K562 (cell line): ENCODE measurements around the gene DCLK1. TPM values are rescaled to one million over a fixed set of nuclear protein-coding genes. Genes with fewer than 3 reads are reported as not detected.

Source experiments
- ADNP ChIP-seq: fragments of 200-800 bp; sonication (Bioruptor generic); IDR thresholded peaks from 2 replicates; pipeline ENCODE4 v1.6.1; 2016; ENCODE audit warnings: missing genetic modification characterization, missing compliant biosample characterization
- ATF3 ChIP-seq, 2 experiments: fragments of 450-650 bp in 1 of 2; sonication (generic) in 1 of 2; formaldehyde crosslinking in 1 of 2; IDR thresholded peaks in 1 of 2; conservative IDR thresholded peaks in 1 of 2; 2 replicates each; pipeline versions ENCODE4 v1.6.1 to v1.8.1; 2016 to 2023; ENCODE audit warnings: mild to moderate bottlenecking in 2 of 2, moderate library complexity in 2 of 2, inconsistent platforms in 1 of 2, missing genetic modification reagents in 1 of 2
- CTCFL ChIP-seq: IDR thresholded peaks from 2 replicates; pipeline ENCODE4 v1.6.1; 2011; ENCODE audit warnings: borderline replicate concordance, low read depth, mild to moderate bottlenecking, moderate library complexity, low read length; ENCODE audit not compliant: insufficient read depth, poor library complexity, severe bottlenecking
- E2F5 ChIP-seq: sonication (generic); formaldehyde crosslinking; IDR thresholded peaks from 2 replicates; pipeline ENCODE4 v1.8.0; 2022; ENCODE audit warnings: mild to moderate bottlenecking, missing genetic modification reagents
- E2F6 ChIP-seq, 2 experiments: IDR thresholded peaks; 2 replicates each; pipeline ENCODE4 v1.6.1; 2011; ENCODE audit warnings: borderline replicate concordance in 1 of 2, control low read depth in 1 of 2, low read depth in 1 of 2, low read length in 1 of 2, mild to moderate bottlenecking in 1 of 2, mixed read lengths in 1 of 2, moderate library complexity in 1 of 2; ENCODE audit not compliant: insufficient read depth in 1 of 2, insufficient read length in 1 of 2, poor library complexity in 1 of 2, severe bottlenecking in 1 of 2; ENCODE audit errors: extremely low read depth in 1 of 2
- E4F1 ChIP-seq: fragments of 250-450 bp; sonication (Bioruptor Pico); IDR thresholded peaks from 2 replicates; pipeline ENCODE4 v1.5.0; 2021; ENCODE audit warnings: mild to moderate bottlenecking, borderline replicate concordance
- ELF1 ChIP-seq: fragments of 200-800 bp; sonication (Bioruptor generic); IDR thresholded peaks from 2 replicates; pipeline ENCODE4 v1.6.1; 2016; ENCODE audit warnings: missing genetic modification characterization, missing compliant biosample characterization
- ELF2 ChIP-seq: fragments of 250-450 bp; sonication (Bioruptor Pico); IDR thresholded peaks from 2 replicates; pipeline ENCODE4 v1.5.0; 2021; ENCODE audit warnings: mild to moderate bottlenecking
- PURB ChIP-seq: sonication (generic); formaldehyde crosslinking; IDR thresholded peaks from 2 replicates; pipeline ENCODE4 v1.9.0; 2021; ENCODE audit warnings: low read depth, mild to moderate bottlenecking, missing genetic modification reagents
- ZBTB5 ChIP-seq: fragments of 450-650 bp; IDR thresholded peaks from 2 replicates; pipeline ENCODE4 v1.6.1; 2017; ENCODE audit warnings: antibody characterized with exemption
- ZNF3 ChIP-seq: fragments of 250-450 bp; sonication (Bioruptor Pico); IDR thresholded peaks from 2 replicates; pipeline ENCODE4 v1.5.0; 2021; ENCODE audit warnings: mild to moderate bottlenecking, moderate library complexity
- ZNF324 ChIP-seq: fragments of 250-450 bp; sonication (Bioruptor Pico); IDR thresholded peaks from 2 replicates; pipeline ENCODE4 v1.4.0; 2020; ENCODE audit warnings: mild to moderate bottlenecking
- polyA plus RNA-seq, 8 experiments: library from polyadenylated mRNA; depleted of rRNA in 4 of 8; stranded (reverse) in 5 of 8; unstranded in 3 of 8; fragments of >200 nt; fragmentation: Nextera tagmentation in 2 of 8; fragmentation: Illumina TruSeq in 1 of 8; extraction: Ambion mirVana in 2 of 8; extraction: Trizol in 1 of 8; gene quantifications; 2 replicates each; pipeline versions ENCODE4 v1.2.1 to v1.2.3, GENCODE V29; 2011 to 2014; ENCODE audit warnings: inconsistent platforms in 1 of 8, missing spikeins in 1 of 8
- total RNA-seq, 7 experiments: library from RNA; depleted of rRNA in 6 of 7; stranded (reverse); fragments of >200 nt in 6 of 7; fragmentation: Illumina TruSeq in 2 of 7; extraction: Trizol in 2 of 7; gene quantifications; 2 replicates each; pipeline versions ENCODE4 v1.2.1 to v1.2.3, GENCODE V29; 2011 to 2021; ENCODE audit warnings: low replicate concordance in 1 of 7

The DCLK1 gene
- total and polyA plus RNA-seq, 9 of the 15 experiments (the other 6 are each of a cell fraction or from before 2014, with no cell fraction given), result 0.07 TPM; not detected in 8

GRCh38 chr13:35965226-35965927 lies 165.8 kb downstream of the DCLK1 start (continued):
- no peak for TF ChIP-seq E2F5 (CRISPR knock-in tag)
- TF ChIP-seq ELF1 (tag), result no peak
- no peak for TF ChIP-seq ATF3 (IDR thresholded peaks at IDR 0.05)
- no peak for TF ChIP-seq ATF3 (CRISPR knock-in tag; conservative IDR thresholded peaks at IDR 0.05)
- TF ChIP-seq E4F1 (CRISPR knock-in tag), result no peak
- no peak for TF ChIP-seq E2F6 (IDR thresholded peaks at IDR 0.05; ENCODE audit: borderline replicate concordance in 1 of 2, extremely low read depth in 1 of 2, insufficient read depth in 1 of 2, insufficient read length in 1 of 2, low read depth in 1 of 2, low read length in 1 of 2, poor library complexity in 1 of 2, severe bottlenecking in 1 of 2)
- TF ChIP-seq PURB (CRISPR knock-in tag), result no peak
- no peak for TF ChIP-seq ZNF324
- TF ChIP-seq ZBTB5, result no peak
- TF ChIP-seq CTCFL, result no peak
- TF ChIP-seq ELF2 (CRISPR knock-in tag), result no peak
- TF ChIP-seq ADNP (tag), result no peak
- no peak for TF ChIP-seq ZNF3 (CRISPR knock-in tag)
